A549 (cell line): ENCODE data around the gene DDX31. TPM values are rescaled to one million over a fixed set of nuclear protein-coding genes. Genes with fewer than 3 reads are reported as not detected.

Source experiments
- ATAC-seq, 2 experiments: fragments of 200-7000 bp in 1 of 2; fragments of >200 bp in 1 of 2; cut with Nextera tagmentation in 1 of 2; cut with Tn5 transposase in 1 of 2; 3 replicates each; pipeline versions ENCODE4 v1.8.0 to v1.9.1; 2018 to 2020; ENCODE audit warnings: mild to moderate bottlenecking in 1 of 2, moderate library complexity in 1 of 2
- CTCF ChIA-PET: fragments of 300-600 bp; sonication (Branson Sonifier 250); formaldehyde crosslinking; extraction: SDS; loops from one replicate; lab custom pipeline; 2021; ENCODE audit warnings: antibody characterized with exemption, inconsistent platforms; lab: Yijun Ruan, JAX
- POLR2A ChIA-PET: fragments of 350-600 bp; formaldehyde crosslinking; extraction: SDS; loops from one replicate; lab custom pipeline; 2021; ENCODE audit warnings: antibody characterized with exemption, inconsistent platforms; lab: Yijun Ruan, JAX
- DNase-seq, 2 experiments: peaks; one replicate each; pipeline versions ENCODE4 v3.0.0 to v3.0.0-alpha.2; 2011 to 2016; ENCODE audit warnings: low read depth in 1 of 2, low spot score in 1 of 2
- FAIRE-seq: peaks from 2 replicates; lab custom pipeline; 2011; peaks lifted over from hg19 to GRCh38; lab: Jason Lieb, UNC
- H3K27ac ChIP-seq, 2 experiments: fragments of >200 bp; sonication (Bioruptor Twin); formaldehyde crosslinking; 3 replicates each; pipeline ENCODE4 v1.5.1; 2016 to 2017
- H3K4me1 ChIP-seq: fragments of >200 bp; sonication (Bioruptor Twin); formaldehyde crosslinking; 3 replicates; pipeline ENCODE4 v1.6.1; 2016
- H3K4me2 ChIP-seq: fragments of >200 bp; sonication (Bioruptor Twin); formaldehyde crosslinking; 3 replicates; pipeline ENCODE4 v1.6.1; 2016
- H3K4me3 ChIP-seq: fragments of >200 bp; sonication (Bioruptor Twin); formaldehyde crosslinking; 3 replicates; pipeline ENCODE4 v1.5.1; 2016
- H3K9me3 ChIP-seq: fragments of >200 bp; sonication (Bioruptor Twin); formaldehyde crosslinking; 3 replicates; pipeline ENCODE4 v1.6.1; 2016
- CBX2 ChIP-seq: fragments of 200-600 bp; sonication (generic); IDR thresholded peaks from 2 replicates; pipeline ENCODE4 v1.6.1; 2016; ENCODE audit warnings: low read depth, mild to moderate bottlenecking, borderline replicate concordance
- CHD2 ChIP-seq: fragments of 150-350 bp; IDR thresholded peaks from 2 replicates; pipeline ENCODE4 v1.6.1; 2014; ENCODE audit warnings: low read length; ENCODE audit not compliant: partially characterized antibody
- CHD4 ChIP-seq: fragments of 200-600 bp; sonication (generic); IDR thresholded peaks from 2 replicates; pipeline ENCODE4 v1.6.1; 2016; ENCODE audit warnings: antibody characterized with exemption, mild to moderate bottlenecking, borderline replicate concordance
- EHMT2 ChIP-seq: fragments of 200-600 bp; sonication (generic); IDR thresholded peaks from 2 replicates; pipeline ENCODE4 v1.6.1; 2016; ENCODE audit warnings: antibody characterized with exemption, low read depth, mild to moderate bottlenecking, moderate library complexity
- EP300 ChIP-seq, 2 experiments: fragments of >200 bp; sonication (Bioruptor Twin); formaldehyde crosslinking; IDR thresholded peaks; 2 replicates in 1 of 2; 3 replicates in 1 of 2; pipeline ENCODE4 v1.6.1; 2016 to 2017
- ESRRA ChIP-seq: fragments of 150-350 bp; IDR thresholded peaks from 2 replicates; pipeline ENCODE4 v1.6.1; 2014; ENCODE audit warnings: mild to moderate bottlenecking, low read length, borderline replicate concordance
- HEYL ChIP-seq: fragments of 250-450 bp; sonication (Bioruptor Pico); IDR thresholded peaks from 2 replicates; pipeline ENCODE4 v1.8.0; 2021; ENCODE audit warnings: mild to moderate bottlenecking, moderate library complexity
- HOXA7 ChIP-seq: fragments of 250-450 bp; sonication (Bioruptor Pico); IDR thresholded peaks from 2 replicates; pipeline ENCODE4 v1.5.0; 2020; ENCODE audit warnings: mild to moderate bottlenecking, moderate library complexity
- NFE2L2 ChIP-seq: fragments of 150-350 bp; conservative IDR thresholded peaks from 2 replicates; pipeline ENCODE4 v1.6.1; 2014; ENCODE audit warnings: low read length
- PHF8 ChIP-seq: fragments of 200-600 bp; sonication (generic); IDR thresholded peaks from 2 replicates; pipeline ENCODE4 v1.6.1; 2016; ENCODE audit warnings: low read depth, mild to moderate bottlenecking, antibody characterized with exemption, moderate library complexity, borderline replicate concordance
- RAD21 ChIP-seq, 2 experiments: fragments of >200 bp in 1 of 2; sonication (Bioruptor Twin) in 1 of 2; formaldehyde crosslinking in 1 of 2; IDR thresholded peaks in 1 of 2; conservative IDR thresholded peaks in 1 of 2; 2 replicates in 1 of 2; 3 replicates in 1 of 2; pipeline ENCODE4 v1.6.1; 2012 to 2018; ENCODE audit warnings: inconsistent platforms in 1 of 2
- RARB ChIP-seq: fragments of 250-450 bp; sonication (Bioruptor Pico); IDR thresholded peaks from 2 replicates; pipeline ENCODE4 v1.8.0; 2021; ENCODE audit warnings: mild to moderate bottlenecking, moderate library complexity
- RCOR1 ChIP-seq: fragments of 150-350 bp; IDR thresholded peaks from 2 replicates; pipeline ENCODE4 v1.6.1; 2014; ENCODE audit warnings: antibody characterized with exemption, low read length, low read depth
- RFX5 ChIP-seq: fragments of 450-650 bp; IDR thresholded peaks from 2 replicates; pipeline ENCODE4 v1.7.1; 2014; ENCODE audit warnings: antibody characterized with exemption, mild to moderate bottlenecking, moderate library complexity
- RNF2 ChIP-seq: fragments of 200-600 bp; sonication (generic); IDR thresholded peaks from 2 replicates; pipeline ENCODE4 v1.6.1; 2016; ENCODE audit warnings: low read depth, mild to moderate bottlenecking, antibody characterized with exemption, moderate library complexity, borderline replicate concordance
- SREBF2 ChIP-seq: fragments of 450-650 bp; IDR thresholded peaks from 2 replicates; pipeline ENCODE4 v1.6.1; 2014; ENCODE audit warnings: mild to moderate bottlenecking, moderate library complexity
- TP53 ChIP-seq: fragments of 250-450 bp; sonication (Bioruptor Pico); IDR thresholded peaks from 2 replicates; pipeline ENCODE4 v1.5.0; 2021; ENCODE audit warnings: mild to moderate bottlenecking, moderate library complexity
- ZC3H11A ChIP-seq: fragments of 450-650 bp; IDR thresholded peaks from 2 replicates; pipeline ENCODE4 v1.6.1; 2014; ENCODE audit warnings: antibody characterized with exemption, mild to moderate bottlenecking
- WGBS: methylation state at CpG from one replicate; pipeline ENCODE4 v1.1.6; 2017; ENCODE audit errors: missing lambda C conversion rate; 5-methylcytosine and 5-hydroxymethylcytosine counted together
- polyA plus RNA-seq, 4 experiments: library from polyadenylated mRNA; depleted of rRNA in 3 of 4; stranded (reverse); fragments of >200 nt; fragmentation: RNase III in 1 of 4; extraction: RNeasy Plus Mini Kit Qiagen cat#74134 plus additional on column Dnase treatment in 1 of 4; gene quantifications; 2 replicates in 3 of 4; 3 replicates in 1 of 4; pipeline ENCODE4 v1.2.3, GENCODE V29; 2011 to 2017
- TF ChIP-seq, protein P1 (sequence below): fragments of 250-450 bp; sonication (Bioruptor Pico); IDR thresholded peaks from 2 replicates; pipeline ENCODE4 v1.5.0; 2020; ENCODE audit warnings: low read depth, mild to moderate bottlenecking, moderate library complexity
- TF ChIP-seq, protein P2 (sequence below): fragments of 450-650 bp; IDR thresholded peaks from 2 replicates; pipeline ENCODE4 v1.6.1; 2014; ENCODE audit warnings: antibody characterized with exemption

The DDX31 gene
- polyA plus RNA-seq, 2 of the 4 experiments (the other 2 are of a cell fraction) = 20.0 to 30.1 TPM

DNA sequence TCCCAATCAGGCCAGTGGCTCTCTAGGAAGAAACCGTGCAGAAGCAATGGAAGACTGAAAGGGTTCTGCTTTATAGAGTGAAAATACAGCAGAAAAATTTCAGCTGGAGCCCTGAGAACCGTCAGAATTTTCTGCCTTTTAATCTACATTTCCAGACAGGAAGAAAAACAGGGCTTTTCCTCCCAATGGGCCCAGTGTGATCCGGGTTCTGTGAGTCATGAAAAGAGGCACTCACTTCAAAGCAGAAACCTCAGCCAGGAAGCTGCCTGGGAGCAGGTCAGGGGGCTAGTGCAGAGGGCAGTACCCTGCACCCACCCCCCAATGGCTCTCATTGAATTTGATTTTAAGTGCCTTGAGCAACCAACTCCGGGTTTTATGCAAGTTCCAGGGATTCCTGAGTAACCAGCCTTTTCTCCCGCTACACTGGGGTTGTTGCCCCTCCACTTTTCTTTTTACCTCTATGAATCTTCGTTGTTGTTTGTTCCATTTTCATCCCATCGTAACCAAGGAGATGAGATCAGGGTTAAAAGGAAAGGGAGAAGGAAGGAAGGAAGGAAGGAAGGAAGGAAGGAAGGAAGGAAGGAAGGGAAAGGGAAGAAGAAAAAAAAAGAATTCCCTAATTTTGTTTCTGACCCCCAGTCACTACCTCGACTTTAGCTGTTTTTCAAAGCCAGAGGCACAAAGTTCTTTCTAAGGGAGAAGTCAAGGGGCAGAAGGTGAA is 86.0 kb downstream of the DDX31 start:
- H3K4me1 ChIP-seq = peaks cover 12% of the 10 kb centered on the region; the same call in 2 of the 3 replicates
- WGBS = 27% methylated on average over 8 of the region's 8 CpGs
- TF ChIP-seq, protein P1, sequence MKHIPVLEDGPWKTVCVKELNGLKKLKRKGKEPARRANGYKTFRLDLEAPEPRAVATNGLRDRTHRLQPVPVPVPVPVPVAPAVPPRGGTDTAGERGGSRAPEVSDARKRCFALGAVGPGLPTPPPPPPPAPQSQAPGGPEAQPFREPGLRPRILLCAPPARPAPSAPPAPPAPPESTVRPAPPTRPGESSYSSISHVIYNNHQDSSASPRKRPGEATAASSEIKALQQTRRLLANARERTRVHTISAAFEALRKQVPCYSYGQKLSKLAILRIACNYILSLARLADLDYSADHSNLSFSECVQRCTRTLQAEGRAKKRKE (CRISPR knock-in tag) = no peak
- TF ChIP-seq, protein P2, sequence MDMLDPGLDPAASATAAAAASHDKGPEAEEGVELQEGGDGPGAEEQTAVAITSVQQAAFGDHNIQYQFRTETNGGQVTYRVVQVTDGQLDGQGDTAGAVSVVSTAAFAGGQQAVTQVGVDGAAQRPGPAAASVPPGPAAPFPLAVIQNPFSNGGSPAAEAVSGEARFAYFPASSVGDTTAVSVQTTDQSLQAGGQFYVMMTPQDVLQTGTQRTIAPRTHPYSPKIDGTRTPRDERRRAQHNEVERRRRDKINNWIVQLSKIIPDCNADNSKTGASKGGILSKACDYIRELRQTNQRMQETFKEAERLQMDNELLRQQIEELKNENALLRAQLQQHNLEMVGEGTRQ = no peak
- TF ChIP-seq NFE2L2 (no peak), ZC3H11A (no peak), HEYL (CRISPR knock-in tag) (no peak), RAD21 (conservative IDR thresholded peaks at IDR 0.05 in 1 of 2, IDR thresholded peaks at IDR 0.05 in 1 of 2) (no peak), RARB (CRISPR knock-in tag) (no peak), ESRRA (no peak), RCOR1 (no peak), CHD4 (no peak), EP300 (IDR thresholded peaks at IDR 0.05) (no peak), RFX5 (no peak), RNF2 (no peak), CBX2 (no peak), EHMT2 (no peak), CHD2 (no peak), HOXA7 (CRISPR knock-in tag) (no peak), TP53 (CRISPR knock-in tag) (no peak), SREBF2 (no peak)
- TF ChIP-seq, all 56 proteins: peak for 0
- no peak for FAIRE-seq
- ChIA-PET CTCF (interaction anchor here (0.5 to 1.4 kb wide), 3 partner anchors 9 to 25 kb away, joined by 3 to 7 read pairs (median 4); no protein-coding TSS in a partner anchor), POLR2A (no interaction called here)
- ATAC-seq = no peak
- H3K9me3 ChIP-seq = no peaks in the 10 kb centered on the region
- no peak overlapping the region for H3K27ac ChIP-seq
- H3K4me2 ChIP-seq = no peak overlapping the region
- DNase-seq = no peak
- no peak overlapping the region for H3K4me3 ChIP-seq

DNA sequence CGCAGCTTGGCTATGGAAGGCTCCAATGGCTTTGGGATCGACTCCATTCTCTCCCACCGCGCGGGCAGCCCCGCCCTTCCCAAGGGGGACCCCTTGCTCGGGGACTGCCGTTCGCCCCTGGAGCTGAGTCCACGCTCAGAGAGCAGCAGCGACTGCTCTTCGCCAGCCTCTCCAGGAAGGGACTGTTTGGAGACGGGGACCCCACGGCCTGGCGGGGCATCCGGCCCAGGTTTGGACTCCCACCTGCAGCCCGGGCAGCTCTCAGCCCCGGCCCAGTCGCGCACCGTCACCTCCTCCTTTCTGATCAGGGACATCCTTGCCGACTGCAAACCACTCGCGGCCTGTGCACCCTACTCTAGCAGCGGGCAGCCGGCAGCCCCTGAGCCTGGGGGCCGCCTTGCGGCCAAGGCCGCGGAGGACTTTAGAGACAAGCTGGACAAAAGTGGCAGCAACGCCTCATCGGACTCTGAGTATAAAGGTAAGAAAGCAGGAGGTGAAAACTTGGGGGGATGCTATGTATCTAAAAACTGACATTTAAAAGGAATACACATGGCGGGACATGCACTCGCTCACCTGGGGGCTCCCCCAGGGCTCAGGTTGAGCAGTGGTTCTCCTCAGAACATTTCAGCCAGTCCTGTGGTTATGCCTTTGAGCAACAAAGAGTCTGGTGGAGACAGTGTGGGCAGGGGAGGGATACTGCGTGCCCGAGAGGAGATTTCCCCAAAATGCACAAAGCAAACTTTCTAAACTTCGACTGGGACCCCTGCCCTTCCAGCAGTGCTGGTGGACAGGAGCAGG is 86.8 kb downstream of the DDX31 start:
- no peak for DNase-seq
- Histone ChIP-seq H3K4me1 (peaks cover 12% of the 10 kb centered on the region; the same call in 2 of the 3 replicates), H3K9me3 (no peaks in the 10 kb centered on the region), H3K4me2 (no peak overlapping the region), H3K4me3 (no peak overlapping the region), H3K27ac (no peak overlapping the region)
- FAIRE-seq = no peak
- ATAC-seq = no peak
- ChIA-PET POLR2A (no interaction called here), CTCF (interaction anchor here (1.0 to 1.4 kb wide), 3 partner anchors 8 to 32 kb away, joined by 3 to 7 read pairs (median 3); no protein-coding TSS in a partner anchor)
- 75% methylated on average over 28 of the region's 37 CpGs for WGBS
- no peak for TF ChIP-seq PHF8
